H54 (cell line): ENCODE data around the gene SORCS2.
A peak's percentile ranks its signal among the peaks of the same experiment; 100 is the strongest.

Source experiments
- DNase-seq: peaks from one replicate; pipeline ENCODE4 v3.0.0; 2011; ENCODE audit warnings: low spot score, mixed read lengths; ENCODE audit not compliant: insufficient read length
- FAIRE-seq: peaks from 3 replicates; lab custom pipeline; 2011; peaks lifted over from hg19 to GRCh38; lab: Jason Lieb, UNC
- POLR2A ChIP-seq: IDR thresholded peaks from 2 replicates; pipeline ENCODE4 v1.6.1; 2011; ENCODE audit warnings: low read depth, mild to moderate bottlenecking, low read length

Gene SORCS2

GRCh38 chr4:7760228-7760627, 567.9 kb downstream of the SORCS2 start:
- no peak for TF ChIP-seq POLR2A
- FAIRE-seq, result no peak
- DNase-seq, result no peak

- no peak for TF ChIP-seq POLR2A
- FAIRE-seq (no peak), DNase-seq (no peak)
Observed at GRCh38 chr4:7760706-7761105, 568.4 kb downstream of the SORCS2 start.

- TF ChIP-seq POLR2A, result no peak
- no peak for FAIRE-seq
- no peak for DNase-seq
Observed at GRCh38 chr4:7761312-7761711, 569.0 kb downstream of the SORCS2 start.

GRCh38 chr4:7761720-7762119, 569.4 kb downstream of the SORCS2 start:
- DNase-seq, result peak; percentile 21
- TF ChIP-seq POLR2A, result no peak
- FAIRE-seq, result no peak

GRCh38 chr4:7762376-7763030, 570.2 kb downstream of the SORCS2 start:
- no peak for DNase-seq
- TF ChIP-seq POLR2A, result no peak
- no peak for FAIRE-seq

GRCh38 chr4:7763106-7763505, 570.8 kb downstream of the SORCS2 start:
- DNase-seq, result no peak
- TF ChIP-seq POLR2A, result no peak
- no peak for FAIRE-seq

GRCh38 chr4:7763788-7764187, 571.5 kb downstream of the SORCS2 start:
- TF ChIP-seq POLR2A, result no peak
- DNase-seq (peak; percentile 40), FAIRE-seq (no peak)

- no peak for TF ChIP-seq POLR2A
- FAIRE-seq, result no peak
- DNase-seq, result no peak
Observed at GRCh38 chr4:7764466-7764865, 572.1 kb downstream of the SORCS2 start.

- DNase-seq (no peak), FAIRE-seq (no peak)
- TF ChIP-seq POLR2A, result no peak
Observed at GRCh38 chr4:7765666-7766065, 573.3 kb downstream of the SORCS2 start.

GRCh38 chr4:7766086-7766485, 573.7 kb downstream of the SORCS2 start:
- DNase-seq (no peak), FAIRE-seq (no peak)
- no peak for TF ChIP-seq POLR2A

- TF ChIP-seq POLR2A, result no peak
- no peak for FAIRE-seq
- DNase-seq, result no peak
Observed at GRCh38 chr4:7766661-7767345, 574.5 kb downstream of the SORCS2 start.

GRCh38 chr4:7767526-7767925, 575.2 kb downstream of the SORCS2 start:
- TF ChIP-seq POLR2A, result no peak
- FAIRE-seq, result no peak
- DNase-seq, result no peak

GRCh38 chr4:7767966-7768365, 575.6 kb downstream of the SORCS2 start:
- FAIRE-seq, result no peak
- no peak for TF ChIP-seq POLR2A
- no peak for DNase-seq

- no peak for TF ChIP-seq POLR2A
- FAIRE-seq (no peak), DNase-seq (no peak)
Observed at GRCh38 chr4:7768736-7769135, 576.4 kb downstream of the SORCS2 start.
